ENCODE data around the gene TTC39B.

TTC39B gene

DNA sequence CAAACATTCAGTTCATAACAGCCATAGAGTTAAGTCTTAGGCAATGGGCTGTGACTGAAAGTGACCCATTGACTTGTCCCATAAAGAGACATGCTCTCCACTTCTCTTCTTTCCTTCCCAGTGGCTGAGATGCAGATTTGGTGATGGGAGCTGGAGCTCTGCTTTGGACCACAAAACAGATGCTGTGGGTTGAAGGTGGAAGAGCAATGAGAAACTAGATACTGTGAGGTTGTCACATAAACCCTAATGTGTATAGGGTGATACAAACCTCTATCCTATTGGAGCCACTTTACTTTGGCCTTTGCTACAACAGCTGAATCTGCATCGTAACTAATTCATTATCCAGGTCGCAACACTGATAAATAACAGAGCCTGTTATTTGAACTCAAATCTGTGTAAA lies 192.0 kb downstream of the TTC39B start:
- TF ChIP-seq RAD21 (IDR thresholded peaks at IDR 0.05; ENCODE audit: low read depth) (no peak), YY1 (IDR thresholded peaks at IDR 0.05; ENCODE audit: low read depth) (no peak), TAF1 (IDR thresholded peaks at IDR 0.05; ENCODE audit: low read depth) (no peak), EGR1 (IDR thresholded peaks at IDR 0.05) (no peak), TEAD4 (IDR thresholded peaks at IDR 0.05) (no peak), ZBTB7A (IDR thresholded peaks at IDR 0.05; ENCODE audit: low read depth) (no peak), TCF12 (IDR thresholded peaks at IDR 0.05; ENCODE audit: low read depth) (no peak), FOXM1 (IDR thresholded peaks at IDR 0.05; ENCODE audit: borderline replicate concordance, low read depth) (no peak), CEBPB (IDR thresholded peaks at IDR 0.05) (no peak), NFIC (IDR thresholded peaks at IDR 0.05) (no peak), EP300 (IDR thresholded peaks at IDR 0.05; ENCODE audit: borderline replicate concordance) (no peak), CREB1 (IDR thresholded peaks at IDR 0.05; ENCODE audit: low read depth) (no peak)
- TF ChIP-seq, protein P1, sequence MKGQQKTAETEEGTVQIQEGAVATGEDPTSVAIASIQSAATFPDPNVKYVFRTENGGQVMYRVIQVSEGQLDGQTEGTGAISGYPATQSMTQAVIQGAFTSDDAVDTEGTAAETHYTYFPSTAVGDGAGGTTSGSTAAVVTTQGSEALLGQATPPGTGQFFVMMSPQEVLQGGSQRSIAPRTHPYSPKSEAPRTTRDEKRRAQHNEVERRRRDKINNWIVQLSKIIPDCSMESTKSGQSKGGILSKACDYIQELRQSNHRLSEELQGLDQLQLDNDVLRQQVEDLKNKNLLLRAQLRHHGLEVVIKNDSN (IDR thresholded peaks at IDR 0.05) = no peak
- TF ChIP-seq, protein P2, sequence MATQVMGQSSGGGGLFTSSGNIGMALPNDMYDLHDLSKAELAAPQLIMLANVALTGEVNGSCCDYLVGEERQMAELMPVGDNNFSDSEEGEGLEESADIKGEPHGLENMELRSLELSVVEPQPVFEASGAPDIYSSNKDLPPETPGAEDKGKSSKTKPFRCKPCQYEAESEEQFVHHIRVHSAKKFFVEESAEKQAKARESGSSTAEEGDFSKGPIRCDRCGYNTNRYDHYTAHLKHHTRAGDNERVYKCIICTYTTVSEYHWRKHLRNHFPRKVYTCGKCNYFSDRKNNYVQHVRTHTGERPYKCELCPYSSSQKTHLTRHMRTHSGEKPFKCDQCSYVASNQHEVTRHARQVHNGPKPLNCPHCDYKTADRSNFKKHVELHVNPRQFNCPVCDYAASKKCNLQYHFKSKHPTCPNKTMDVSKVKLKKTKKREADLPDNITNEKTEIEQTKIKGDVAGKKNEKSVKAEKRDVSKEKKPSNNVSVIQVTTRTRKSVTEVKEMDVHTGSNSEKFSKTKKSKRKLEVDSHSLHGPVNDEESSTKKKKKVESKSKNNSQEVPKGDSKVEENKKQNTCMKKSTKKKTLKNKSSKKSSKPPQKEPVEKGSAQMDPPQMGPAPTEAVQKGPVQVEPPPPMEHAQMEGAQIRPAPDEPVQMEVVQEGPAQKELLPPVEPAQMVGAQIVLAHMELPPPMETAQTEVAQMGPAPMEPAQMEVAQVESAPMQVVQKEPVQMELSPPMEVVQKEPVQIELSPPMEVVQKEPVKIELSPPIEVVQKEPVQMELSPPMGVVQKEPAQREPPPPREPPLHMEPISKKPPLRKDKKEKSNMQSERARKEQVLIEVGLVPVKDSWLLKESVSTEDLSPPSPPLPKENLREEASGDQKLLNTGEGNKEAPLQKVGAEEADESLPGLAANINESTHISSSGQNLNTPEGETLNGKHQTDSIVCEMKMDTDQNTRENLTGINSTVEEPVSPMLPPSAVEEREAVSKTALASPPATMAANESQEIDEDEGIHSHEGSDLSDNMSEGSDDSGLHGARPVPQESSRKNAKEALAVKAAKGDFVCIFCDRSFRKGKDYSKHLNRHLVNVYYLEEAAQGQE (IDR thresholded peaks at IDR 0.05; ENCODE audit: low read depth) = no peak
- TF ChIP-seq, protein P3, sequence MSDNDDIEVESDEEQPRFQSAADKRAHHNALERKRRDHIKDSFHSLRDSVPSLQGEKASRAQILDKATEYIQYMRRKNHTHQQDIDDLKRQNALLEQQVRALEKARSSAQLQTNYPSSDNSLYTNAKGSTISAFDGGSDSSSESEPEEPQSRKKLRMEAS (IDR thresholded peaks at IDR 0.05) = no peak

Data from Ishikawa (cell line).